ENCODE data around the gene ATAT1.

ATAT1 gene

DNA sequence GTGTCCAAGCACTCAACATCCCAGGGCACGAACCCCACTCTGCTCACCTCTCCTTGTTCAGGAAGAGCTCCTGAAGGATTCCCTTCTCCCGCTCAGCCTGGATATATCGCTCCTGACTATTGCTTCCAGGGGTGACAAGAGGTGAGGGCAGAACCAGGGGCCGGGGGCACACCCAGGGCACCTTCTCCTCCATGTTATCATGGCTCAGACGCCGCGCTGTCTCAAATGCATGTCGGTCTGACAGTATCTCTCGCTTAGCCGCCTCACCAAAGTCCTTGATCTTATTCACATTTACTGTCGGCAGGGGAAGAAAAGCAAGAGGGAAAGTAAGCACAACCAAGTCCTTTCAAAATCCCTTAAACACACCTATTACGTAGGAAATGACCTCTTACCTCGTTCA is 22.7 kb upstream of the ATAT1 start:
- H3K4me3 Mint-ChIP-seq, result no peak overlapping the region
- peak overlapping the region; percentile 23 for H3K27ac Mint-ChIP-seq

DNA sequence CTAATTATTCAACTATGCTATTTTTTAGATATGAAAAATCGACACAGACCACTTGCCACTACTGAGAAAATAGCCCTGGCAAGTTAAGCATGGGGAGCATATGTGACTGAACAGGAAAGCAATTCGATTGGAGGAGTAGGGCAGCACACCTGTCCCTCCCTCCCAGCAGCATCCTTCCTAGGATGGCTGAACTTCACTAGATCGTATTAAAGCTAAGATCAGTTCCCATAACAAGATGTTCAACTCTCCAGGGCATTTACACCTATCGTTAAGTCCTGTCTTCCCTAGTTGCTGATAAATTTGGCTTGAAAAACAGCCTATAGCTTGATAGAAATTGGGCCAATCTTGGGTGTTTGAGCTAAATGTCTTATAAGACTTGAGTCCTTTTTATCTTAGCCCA is 16.6 kb upstream of the ATAT1 start:
- Mint-ChIP-seq H3K9me3 (no peaks in the 10 kb centered on the region), H3K4me1 (ENCODE audit: low read depth) (peaks cover 81% of the 10 kb centered on the region), H3K36me3 (ENCODE audit: low read depth) (peaks cover 95% of the 10 kb centered on the region), H3K27me3 (no peaks in the 10 kb centered on the region), H3K27ac (peak overlapping the region; percentile 22), H3K4me3 (no peak overlapping the region)

More for the DNA sequence above, 22.7 kb upstream of the ATAT1 start:
- Mint-ChIP-seq H3K9me3 (no peaks in the 10 kb centered on the region), H3K4me1 (ENCODE audit: low read depth) (peaks cover 40% of the 10 kb centered on the region), H3K36me3 (ENCODE audit: low read depth) (peaks cover 83% of the 10 kb centered on the region), H3K27me3 (no peaks in the 10 kb centered on the region)

DNA sequence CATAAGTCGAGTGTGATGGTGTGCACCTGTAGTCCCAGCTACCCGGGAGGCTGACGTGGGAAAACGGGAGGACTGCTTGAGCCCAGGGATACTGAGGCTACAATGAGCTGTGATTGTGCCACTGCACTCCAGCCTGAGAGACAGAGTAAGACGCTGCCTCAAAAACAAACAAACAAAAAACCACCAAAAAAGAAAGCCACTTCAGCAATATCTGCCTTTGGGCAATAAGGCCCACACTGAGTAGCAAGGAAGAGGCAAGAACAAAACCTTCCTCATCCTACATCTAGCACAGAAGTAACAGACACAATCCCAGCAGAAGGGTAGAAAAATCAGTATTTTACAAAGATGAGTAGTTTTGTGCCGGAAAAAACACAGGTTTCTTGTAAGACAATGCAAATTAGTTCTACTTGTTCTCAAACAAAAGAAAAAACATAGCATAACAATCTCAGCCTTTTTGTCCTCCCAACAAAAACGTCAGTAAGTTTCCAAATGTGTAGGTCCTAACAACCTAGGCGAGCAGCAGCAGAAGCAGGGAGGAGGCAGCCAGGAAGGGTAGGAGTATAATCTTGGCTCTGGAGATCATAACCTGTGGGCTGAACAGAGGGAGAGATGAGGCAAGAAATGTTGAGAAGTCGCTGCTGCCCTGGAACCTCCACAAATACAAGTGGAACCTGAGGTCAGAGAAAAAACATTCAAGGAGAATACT is 15.4 kb upstream of the ATAT1 start:
- peak overlapping the region; percentile 65 for H3K27ac Mint-ChIP-seq
- H3K36me3 Mint-ChIP-seq (ENCODE audit: low read depth), result peaks cover 95% of the 10 kb centered on the region
- peaks cover 77% of the 10 kb centered on the region for H3K4me1 Mint-ChIP-seq (ENCODE audit: low read depth)
- H3K4me3 Mint-ChIP-seq, result no peak overlapping the region
- H3K9me3 Mint-ChIP-seq, result no peaks in the 10 kb centered on the region
- H3K27me3 Mint-ChIP-seq, result no peaks in the 10 kb centered on the region

DNA sequence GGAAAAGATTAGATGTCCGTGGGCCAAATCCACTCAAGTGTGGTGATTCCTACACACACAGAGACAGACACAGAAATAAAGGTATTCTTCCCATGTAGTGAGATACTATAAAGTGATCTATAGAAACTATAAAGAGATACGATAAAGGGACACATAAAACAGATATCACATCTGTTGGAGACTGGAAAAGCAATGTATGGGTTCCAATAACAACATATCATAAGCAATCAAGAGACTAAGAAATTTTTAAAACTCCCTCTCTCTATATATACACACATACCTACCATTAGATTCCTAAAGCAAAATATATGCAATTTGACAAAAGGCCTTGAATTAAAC is 14.8 kb upstream of the ATAT1 start:
- Mint-ChIP-seq H3K4me3 (no peak overlapping the region), H3K36me3 (ENCODE audit: low read depth) (peaks cover 95% of the 10 kb centered on the region), H3K9me3 (no peaks in the 10 kb centered on the region), H3K4me1 (ENCODE audit: low read depth) (peaks cover 78% of the 10 kb centered on the region), H3K27me3 (no peaks in the 10 kb centered on the region), H3K27ac (peak overlapping the region; percentile 67)

DNA sequence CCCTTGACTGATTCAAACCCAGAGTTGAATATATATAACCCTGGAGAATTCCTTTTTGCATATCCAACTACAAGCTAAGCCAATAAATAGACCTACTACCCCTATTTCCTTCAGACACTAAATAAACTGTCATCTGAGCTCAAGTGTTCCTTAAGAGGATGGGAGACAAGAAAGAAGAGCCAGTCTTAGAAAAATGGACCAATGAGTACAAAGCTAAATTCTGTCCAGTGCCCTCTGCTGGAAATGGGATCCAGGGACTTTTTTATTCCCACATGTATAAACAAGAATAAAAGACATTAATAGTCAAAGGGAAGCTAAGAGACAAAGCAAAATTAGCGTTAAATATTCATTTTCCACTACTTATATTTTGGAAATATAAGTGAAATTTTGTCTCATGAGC is 14.5 kb upstream of the ATAT1 start:
- peaks cover 3% of the 10 kb centered on the region for H3K27me3 Mint-ChIP-seq
- peak overlapping the region; percentile 67 for H3K27ac Mint-ChIP-seq
- peaks cover 82% of the 10 kb centered on the region for H3K4me1 Mint-ChIP-seq (ENCODE audit: low read depth)
- no peaks in the 10 kb centered on the region for H3K9me3 Mint-ChIP-seq
- H3K36me3 Mint-ChIP-seq (ENCODE audit: low read depth), result peaks cover 97% of the 10 kb centered on the region
- H3K4me3 Mint-ChIP-seq, result no peak overlapping the region

DNA sequence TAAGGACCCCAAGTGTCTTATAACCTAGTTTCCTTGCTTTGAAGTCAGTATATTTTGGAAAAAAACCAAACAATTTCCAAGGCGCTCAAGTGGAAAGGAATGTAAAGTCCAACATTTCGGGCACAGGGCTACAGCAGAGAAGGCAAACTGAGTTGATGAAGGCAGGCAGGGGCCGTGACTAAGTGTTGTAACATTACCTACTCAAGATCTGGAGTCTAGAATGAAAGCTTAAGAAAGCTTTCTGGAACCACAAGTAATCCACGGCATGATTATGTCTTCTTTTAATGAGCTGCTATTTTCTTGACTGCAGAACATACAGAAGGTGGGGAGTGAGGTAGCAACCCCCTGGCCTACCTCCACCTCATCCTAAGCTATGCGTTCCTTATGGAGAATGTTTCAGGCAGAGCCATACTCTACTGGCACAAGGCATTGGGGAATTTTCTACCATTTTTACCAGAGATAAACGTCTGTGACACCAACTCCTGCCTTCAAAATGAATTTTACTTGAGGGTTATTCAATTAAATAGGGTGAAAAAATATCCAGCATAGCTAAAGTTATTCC is 13.9 kb upstream of the ATAT1 start:
- H3K4me3 Mint-ChIP-seq, result peak overlapping the region; percentile 21
- H3K27ac Mint-ChIP-seq, result peak overlapping the region; percentile 95
- H3K4me1 Mint-ChIP-seq (ENCODE audit: low read depth), result peaks cover 82% of the 10 kb centered on the region
- H3K36me3 Mint-ChIP-seq (ENCODE audit: low read depth), result peaks cover 97% of the 10 kb centered on the region
- no peaks in the 10 kb centered on the region for H3K9me3 Mint-ChIP-seq
- peaks cover 3% of the 10 kb centered on the region for H3K27me3 Mint-ChIP-seq

DNA sequence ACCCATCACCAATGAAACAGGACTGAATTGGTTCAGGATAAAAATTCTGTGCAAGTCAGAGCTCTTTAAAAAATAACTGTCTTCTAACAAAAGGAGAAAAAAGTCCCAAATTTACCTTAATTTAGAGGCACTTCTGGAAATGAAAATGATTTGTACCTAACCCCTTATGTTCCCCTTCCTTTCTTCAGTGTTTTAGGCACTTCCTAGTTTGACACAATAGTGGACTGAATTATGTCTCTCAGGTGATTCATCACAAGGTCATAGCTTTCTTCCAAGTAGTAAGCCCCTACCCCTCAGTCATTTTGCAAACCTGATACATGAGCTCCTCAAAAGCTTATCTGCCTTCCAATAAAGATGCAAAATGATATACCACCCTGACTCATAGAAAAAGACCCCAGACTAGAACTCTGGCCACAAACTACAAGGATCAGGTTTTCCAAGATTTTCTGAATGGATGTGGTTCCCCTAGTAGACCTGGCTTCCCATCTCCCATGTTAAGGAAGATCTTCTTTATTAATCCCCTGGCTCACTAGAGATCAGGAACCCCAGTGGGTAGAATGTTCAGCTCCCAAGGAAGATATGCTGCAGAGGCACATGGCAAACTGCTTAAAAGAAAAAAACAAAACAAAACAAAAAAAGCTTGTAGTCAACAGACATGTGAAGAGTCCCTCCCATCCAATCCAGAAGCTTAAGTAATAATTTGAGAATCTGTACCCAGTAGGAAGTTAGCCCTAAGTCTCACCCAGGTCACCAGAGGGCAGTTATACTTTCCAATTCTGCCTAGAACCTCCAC is 13.2 kb upstream of the ATAT1 start:
- Mint-ChIP-seq H3K36me3 (ENCODE audit: low read depth) (peaks cover 91% of the 10 kb centered on the region), H3K4me1 (ENCODE audit: low read depth) (peaks cover 79% of the 10 kb centered on the region), H3K9me3 (no peaks in the 10 kb centered on the region), H3K27ac (peak overlapping the region; percentile 95), H3K4me3 (peak overlapping the region; percentile 96), H3K27me3 (peaks cover 3% of the 10 kb centered on the region)

DNA sequence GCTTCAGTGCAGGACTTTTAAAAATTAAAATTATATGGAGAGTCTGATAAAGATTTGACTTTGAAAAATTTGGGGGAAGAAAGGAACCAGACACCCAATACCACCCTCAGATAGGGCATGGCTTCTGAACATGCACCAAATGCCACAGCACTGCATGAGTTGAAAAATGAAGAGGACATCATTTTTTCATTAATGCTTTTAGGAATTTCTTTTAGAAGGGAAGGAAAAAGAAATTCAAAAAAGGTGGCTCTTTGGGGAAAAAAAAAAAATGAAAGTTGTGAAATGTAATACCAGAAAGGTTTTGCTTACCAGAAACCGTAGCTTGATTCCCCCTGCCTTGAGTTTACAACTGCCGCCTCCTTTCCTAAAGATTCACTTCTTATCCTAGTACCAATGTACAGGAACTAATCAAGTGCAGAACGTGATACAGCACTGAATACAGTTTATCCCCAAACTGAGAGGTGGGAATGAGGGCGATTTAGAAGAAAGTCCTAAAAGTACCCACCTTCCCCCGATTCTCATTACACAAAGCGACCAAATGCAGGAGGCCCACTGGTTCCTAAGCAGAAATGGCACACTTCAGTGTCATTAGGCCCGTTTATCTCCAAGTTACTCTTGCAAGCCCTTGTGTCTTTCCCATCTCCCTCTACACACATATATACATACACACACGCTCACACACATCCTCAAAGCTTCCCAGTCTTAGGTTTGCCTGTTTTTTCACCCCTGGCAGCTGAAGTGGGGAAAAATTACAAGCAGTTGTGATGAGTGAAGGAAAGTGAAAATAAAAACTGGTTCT is 12.4 kb upstream of the ATAT1 start:
- Mint-ChIP-seq H3K27me3 (peaks cover 3% of the 10 kb centered on the region), H3K9me3 (no peaks in the 10 kb centered on the region), H3K36me3 (ENCODE audit: low read depth) (peaks cover 88% of the 10 kb centered on the region), H3K4me1 (ENCODE audit: low read depth) (peaks cover 79% of the 10 kb centered on the region), H3K27ac (peak overlapping the region; percentile 99), H3K4me3 (peak overlapping the region; percentile 96)

DNA sequence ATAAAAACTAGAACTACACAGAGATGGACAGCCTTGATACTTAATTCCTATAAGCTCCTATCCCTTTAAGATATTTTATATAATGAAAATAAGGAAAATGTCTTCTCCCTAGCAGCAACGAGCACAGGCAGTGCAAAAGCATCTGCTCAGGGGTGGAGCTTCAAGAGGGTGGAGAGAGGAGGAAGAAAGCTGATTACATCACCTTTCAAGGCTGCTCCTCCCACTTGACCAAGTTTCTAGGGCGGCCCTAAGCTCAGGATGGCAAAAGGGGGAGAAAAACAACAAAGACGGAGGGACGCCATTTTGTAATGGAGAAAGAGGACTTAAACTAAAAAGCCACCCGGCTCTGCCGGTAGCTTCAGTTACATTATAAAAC is 11.8 kb upstream of the ATAT1 start:
- H3K36me3 Mint-ChIP-seq (ENCODE audit: low read depth), result peaks cover 88% of the 10 kb centered on the region

DNA sequence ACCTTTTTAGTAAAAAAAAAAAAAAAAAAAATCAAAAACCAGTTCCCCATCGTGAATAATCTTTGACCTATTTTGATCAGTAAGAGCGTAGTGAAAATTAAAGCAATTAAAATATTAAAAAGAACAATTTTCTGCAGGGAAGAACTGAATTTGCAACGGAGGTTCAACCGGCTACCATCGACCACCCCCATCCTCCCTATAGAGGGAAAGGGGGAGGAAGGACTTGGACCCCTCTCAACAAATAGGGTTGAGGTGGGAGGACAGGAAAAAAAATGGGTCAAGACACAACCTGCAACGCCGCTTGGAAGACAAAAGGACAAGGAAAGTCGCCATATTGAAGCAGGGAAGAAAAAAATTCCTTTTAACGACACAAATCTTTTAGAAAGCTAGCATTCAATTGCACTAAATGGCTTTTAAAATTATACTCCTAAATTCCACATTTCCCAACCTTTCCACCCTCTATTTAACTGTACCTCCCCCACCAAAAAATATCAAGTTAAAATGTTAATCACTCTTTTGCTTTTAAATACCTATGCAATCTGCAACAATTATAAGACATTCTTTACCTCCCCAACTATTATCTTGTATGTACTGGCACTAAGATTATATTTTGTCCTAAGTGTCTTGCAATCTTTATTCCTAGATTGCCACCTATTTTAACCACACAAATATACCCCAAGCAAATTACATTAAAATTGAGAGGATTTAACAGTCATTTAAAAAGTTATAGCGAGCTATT is 11.3 kb upstream of the ATAT1 start:
- peaks cover 75% of the 10 kb centered on the region for H3K4me1 Mint-ChIP-seq (ENCODE audit: low read depth)
- H3K27ac Mint-ChIP-seq, result peak overlapping the region; percentile 99
- peaks cover 3% of the 10 kb centered on the region for H3K27me3 Mint-ChIP-seq
- peaks cover 84% of the 10 kb centered on the region for H3K36me3 Mint-ChIP-seq (ENCODE audit: low read depth)
- H3K9me3 Mint-ChIP-seq, result no peaks in the 10 kb centered on the region
- H3K4me3 Mint-ChIP-seq, result peak overlapping the region; percentile 96

More for the DNA sequence above, 11.8 kb upstream of the ATAT1 start:
- peak overlapping the region; percentile 99 for H3K27ac Mint-ChIP-seq
- H3K4me3 Mint-ChIP-seq, result peak overlapping the region; percentile 96
- H3K4me1 Mint-ChIP-seq (ENCODE audit: low read depth), result peaks cover 79% of the 10 kb centered on the region
- no peaks in the 10 kb centered on the region for H3K9me3 Mint-ChIP-seq
- H3K27me3 Mint-ChIP-seq, result peaks cover 3% of the 10 kb centered on the region

DNA sequence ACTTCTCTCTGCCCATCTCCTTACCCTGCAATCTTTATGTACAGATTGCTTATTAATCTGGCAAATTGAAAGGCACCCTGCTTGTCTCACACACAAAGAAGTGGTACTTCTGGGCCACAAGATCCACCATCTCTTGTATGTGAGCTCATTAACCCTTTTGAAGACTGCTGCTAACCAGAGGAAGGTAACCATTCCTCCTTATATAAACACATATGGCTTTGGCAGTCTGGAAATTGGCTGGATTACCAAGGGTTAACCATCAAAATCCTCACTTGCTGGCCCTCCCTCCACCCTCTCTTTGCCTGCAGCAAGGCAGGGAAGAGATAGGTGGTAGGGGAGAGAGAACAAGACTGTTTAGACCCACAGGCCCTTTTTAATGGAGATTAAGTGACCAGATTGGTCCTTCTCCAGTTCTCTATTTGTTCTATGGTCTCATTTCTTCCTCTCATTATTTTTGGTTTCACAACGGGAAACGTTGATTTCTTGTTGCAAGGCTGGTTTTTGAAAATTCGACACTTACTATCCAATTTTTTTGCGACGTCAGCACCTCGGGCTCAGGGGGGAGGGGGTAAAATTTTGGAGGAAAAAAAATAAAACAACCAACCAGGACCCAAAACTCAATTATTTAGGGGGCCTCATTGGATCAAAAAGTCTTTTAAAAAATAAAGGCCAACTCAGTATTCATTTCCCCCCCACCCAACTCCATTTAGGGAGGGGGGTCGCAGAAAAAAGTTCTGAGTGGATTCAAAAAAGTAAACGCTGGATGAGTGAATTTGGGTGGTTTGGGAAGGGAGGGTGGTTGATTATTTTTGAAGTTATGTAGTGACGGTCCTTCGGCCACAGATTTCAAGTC is 10.5 kb upstream of the ATAT1 start:
- H3K4me1 Mint-ChIP-seq (ENCODE audit: low read depth), result peaks cover 67% of the 10 kb centered on the region
- H3K27me3 Mint-ChIP-seq, result peaks cover 3% of the 10 kb centered on the region
- H3K36me3 Mint-ChIP-seq (ENCODE audit: low read depth), result peaks cover 77% of the 10 kb centered on the region
- H3K27ac Mint-ChIP-seq, result peak overlapping the region; percentile 99
- H3K9me3 Mint-ChIP-seq, result no peaks in the 10 kb centered on the region
- H3K4me3 Mint-ChIP-seq, result peak overlapping the region; percentile 96

DNA sequence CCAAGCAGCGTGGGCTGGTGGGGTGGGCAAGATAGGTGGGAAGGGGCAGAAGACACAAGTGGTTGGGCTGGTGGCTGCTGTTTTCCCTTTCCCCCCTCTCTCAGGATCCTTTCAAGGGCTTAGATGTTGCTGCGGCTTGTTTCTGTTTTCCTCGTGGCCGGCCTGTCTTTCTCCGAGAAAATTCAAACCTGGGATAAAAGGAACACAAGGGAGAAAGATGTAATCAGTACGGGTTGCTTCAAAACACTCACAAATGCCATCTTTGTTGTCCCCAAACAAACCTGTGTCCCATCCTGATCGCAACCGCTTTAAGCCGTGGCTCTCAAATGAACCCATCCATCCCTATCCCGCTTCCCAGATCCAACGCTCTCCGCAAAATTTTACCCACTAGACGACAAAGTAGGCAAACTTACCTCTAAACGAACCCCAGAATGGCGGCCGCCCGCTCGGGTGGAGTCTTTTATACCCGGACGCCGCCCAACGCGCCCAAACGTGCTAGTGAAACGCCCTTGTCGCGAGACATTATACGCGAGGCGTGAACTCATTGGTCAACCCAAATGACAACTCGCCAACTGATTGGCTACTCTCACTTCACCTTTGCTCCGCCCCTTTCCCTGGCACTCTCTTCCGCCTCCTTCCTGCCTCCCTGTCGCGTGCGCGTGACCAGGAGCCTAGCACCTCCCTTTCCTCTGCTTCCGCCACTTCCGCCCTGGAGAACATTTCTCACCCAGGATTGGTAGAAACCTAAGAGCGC is 9.7 kb upstream of the ATAT1 start, which contains the start of gene PPP1R10:
PPP1R10 (minus strand) TSS at position 433 of the 754 bp plus-strand sequence. CDS start 7,299 bp downstream, outside the sequence.
- peak within 1 kb of the TSS; percentile 99 for H3K27ac Mint-ChIP-seq
- H3K4me1 Mint-ChIP-seq (ENCODE audit: low read depth), result peaks cover 59% of the 10 kb centered on the region
- no peaks in the 10 kb centered on the region for H3K9me3 Mint-ChIP-seq
- H3K4me3 Mint-ChIP-seq, result peak within 1 kb of the TSS; percentile 96
- peaks cover 76% of the 10 kb centered on the region for H3K36me3 Mint-ChIP-seq (ENCODE audit: low read depth)
- H3K27me3 Mint-ChIP-seq, result peaks cover 3% of the 10 kb centered on the region

Measured in stimulated activated naive CD8-positive, alpha-beta T cell treated with anti-CD3 and anti-CD28 coated beads, Interleukin-15, Interleukin-2, amounts not matched to agents 100 ng/mL and 50 ng/mL, for 24 hours (primary cell).